IMR-90 (cell line): ENCODE measurements around the gene FMNL1. TPM values are rescaled to one million over a fixed set of nuclear protein-coding genes. Genes with fewer than 3 reads are reported as not detected.

Experiments
- ATAC-seq: fragments of 200-7000 bp; cut with Tn5 transposase; 2 replicates; pipeline ENCODE4 v1.9.1; 2020; ENCODE audit warnings: low read depth, mild to moderate bottlenecking, moderate library complexity
- BruUV-seq: library from RNA; stranded (reverse); fragments of 400-500 nt; replicated peaks from 2 replicates; lab custom pipeline; 2021; lab: Mats Ljungman, UMichigan
- CTCF ChIA-PET: fragments of 300-600 bp; formaldehyde crosslinking; extraction: SDS; loops from one replicate; lab custom pipeline; 2021; ENCODE audit warnings: antibody characterized with exemption; lab: Yijun Ruan, JAX
- POLR2A ChIA-PET: fragments of 300-600 bp; sonication (Branson Sonifier 250); formaldehyde crosslinking; loops from one replicate; lab custom pipeline; 2022; ENCODE audit warnings: antibody characterized with exemption; ENCODE audit not compliant: unreplicated experiment; lab: Charles Lee
- DNase-seq: peaks from one replicate; pipeline ENCODE4 v3.0.0; 2013
- H2AFZ ChIP-seq: replicated peaks from 2 replicates; pipeline ENCODE3; 2013; ENCODE audit warnings: low read length, mild to moderate bottlenecking; ENCODE audit not compliant: poor library complexity
- H2AK5ac ChIP-seq: 2 replicates; pipeline ENCODE4 v1.6.1; 2013; ENCODE audit warnings: low read depth, low read length, inconsistent platforms
- H2AK9ac ChIP-seq: replicated peaks from 2 replicates; pipeline ENCODE3; 2013; ENCODE audit warnings: mild to moderate bottlenecking, low read depth, low read length, moderate library complexity; ENCODE audit not compliant: poor library complexity
- H2BK120ac ChIP-seq: 2 replicates; pipeline ENCODE4 v1.6.1; 2013; ENCODE audit warnings: low read depth, low read length, inconsistent platforms
- H2BK15ac ChIP-seq: 3 replicates; pipeline ENCODE4 v1.6.1; 2013; ENCODE audit warnings: low read depth, low read length, inconsistent platforms
- H2BK20ac ChIP-seq: 2 replicates; pipeline ENCODE4 v1.6.1; 2013; ENCODE audit warnings: low read depth, mild to moderate bottlenecking, inconsistent platforms, low read length, moderate library complexity
- H2BK5ac ChIP-seq: 2 replicates; pipeline ENCODE4 v1.6.1; 2013; ENCODE audit warnings: mild to moderate bottlenecking, low read depth, low read length, inconsistent platforms; ENCODE audit not compliant: poor library complexity, severe bottlenecking
- H3K14ac ChIP-seq: replicated peaks from 2 replicates; pipeline ENCODE4 v1.6.1; 2013; ENCODE audit warnings: low read depth, low read length, inconsistent platforms
- H3K18ac ChIP-seq: 2 replicates; pipeline ENCODE4 v1.6.1; 2013; ENCODE audit warnings: low read depth, low read length, control low read depth
- H3K23ac ChIP-seq: 2 replicates; pipeline ENCODE4 v1.6.1; 2013; ENCODE audit warnings: low read depth, low read length, inconsistent platforms
- H3K27ac ChIP-seq: 2 replicates; pipeline ENCODE4 v1.5.1; 2013; ENCODE audit warnings: mild to moderate bottlenecking, control low read depth, low read length; ENCODE audit not compliant: insufficient read depth
- H3K27me3 ChIP-seq: 2 replicates; pipeline ENCODE4 v1.6.1; 2013; ENCODE audit warnings: low read length; ENCODE audit not compliant: control insufficient read depth, insufficient read depth
- H3K36me3 ChIP-seq: 2 replicates; pipeline ENCODE4 v1.6.1; 2013; ENCODE audit warnings: low read length, mixed read lengths; ENCODE audit not compliant: control insufficient read depth, insufficient read depth
- H3K4ac ChIP-seq: 2 replicates; pipeline ENCODE4 v1.6.1; 2013; ENCODE audit warnings: low read depth, low read length, inconsistent platforms
- H3K4me1 ChIP-seq: 2 replicates; pipeline ENCODE4 v1.6.1; 2013; ENCODE audit warnings: low read length, mixed read lengths; ENCODE audit not compliant: control insufficient read depth, insufficient read depth
- H3K4me2 ChIP-seq: 2 replicates; pipeline ENCODE4 v1.6.1; 2013; ENCODE audit warnings: low read depth, mild to moderate bottlenecking, control low read depth, low read length, moderate library complexity
- H3K4me3 ChIP-seq: 2 replicates; pipeline ENCODE4 v1.5.1; 2013; ENCODE audit warnings: low read depth, mild to moderate bottlenecking, control low read depth, low read length, moderate library complexity; ENCODE audit not compliant: insufficient read depth
- H3K56ac ChIP-seq: 2 replicates; pipeline ENCODE4 v1.6.1; 2013; ENCODE audit warnings: low read length, inconsistent platforms; ENCODE audit not compliant: insufficient read depth; ENCODE audit errors: extremely low read depth
- H3K79me1 ChIP-seq, 2 experiments: 2 replicates each; pipeline ENCODE4 v1.6.1; 2013; ENCODE audit warnings: low read length in 2 of 2, inconsistent platforms in 1 of 2, low read depth in 1 of 2
- H3K9ac ChIP-seq: 2 replicates; pipeline ENCODE4 v1.6.1; 2013; ENCODE audit warnings: low read depth, low read length, control low read depth
- H3K9me1 ChIP-seq: 2 replicates; pipeline ENCODE4 v1.6.1; 2013; ENCODE audit warnings: low read length, inconsistent platforms; ENCODE audit not compliant: insufficient read depth
- H3K9me3 ChIP-seq: 2 replicates; pipeline ENCODE4 v1.6.1; 2013; ENCODE audit warnings: low read length; ENCODE audit not compliant: control insufficient read depth, insufficient read depth
- H4K20me1 ChIP-seq: 2 replicates; pipeline ENCODE4 v1.6.1; 2013; ENCODE audit warnings: low read length, inconsistent platforms; ENCODE audit not compliant: insufficient read depth
- H4K5ac ChIP-seq: 2 replicates; pipeline ENCODE4 v1.6.1; 2013; ENCODE audit warnings: mild to moderate bottlenecking, low read depth, low read length, control low read depth
- H4K8ac ChIP-seq, 2 experiments: 2 replicates each; pipeline ENCODE4 v1.6.1; 2013; ENCODE audit warnings: low read depth in 2 of 2, low read length in 2 of 2, control low read depth in 1 of 2, inconsistent platforms in 1 of 2
- H4K91ac ChIP-seq: 2 replicates; pipeline ENCODE4 v1.6.1; 2013; ENCODE audit warnings: low read depth, low read length, inconsistent platforms; ENCODE audit not compliant: insufficient read depth
- WGBS, 2 experiments: methylation state at CpG; one replicate each; pipeline versions ENCODE4 v1.1.5 to v1.1.7; 2013; ENCODE audit warnings: missing lambda C conversion rate in 2 of 2; ENCODE audit not compliant: insufficient read length in 1 of 2; ENCODE audit errors: extremely low coverage in 2 of 2; 5-methylcytosine and 5-hydroxymethylcytosine counted together
- dilution Hi-C: fragments of 300-500 bp; cut with HindIII; formaldehyde crosslinking; loops from one replicate; pipeline ENCODE4 v1.14.3; 2018; ENCODE audit warnings: low sequenced_read_pairs; ENCODE audit not compliant: unreplicated experiment
- in situ Hi-C: fragments of 300-500 bp; cut with MboI; formaldehyde crosslinking; loops from 3 replicates; pipeline ENCODE4 v1.14.3; 2019; ENCODE audit warnings: low sequenced_read_pairs, inconsistent platforms, mixed read lengths
- intact Hi-C: fragments of 100-400 bp; cut with micrococcal nuclease; formaldehyde crosslinking; loops from 2 replicates; pipeline ENCODE4 v1.10.0; 2022
- polyA plus RNA-seq, 3 experiments: library from polyadenylated mRNA; depleted of rRNA; stranded (reverse); fragments of >200 nt; gene quantifications; 2 replicates each; pipeline ENCODE4 v1.2.3, GENCODE V29; 2012; ENCODE audit warnings: low replicate concordance in 1 of 3
- total RNA-seq: library from RNA; depleted of rRNA; stranded (reverse); fragments of >200 nt; gene quantifications from 2 replicates; pipeline ENCODE4 v1.2.3, GENCODE V29; 2012
- TF ChIP-seq, protein P1 (sequence below): fragments of 150-350 bp; IDR thresholded peaks from 2 replicates; pipeline ENCODE4 v1.6.1; 2017; ENCODE audit warnings: mild to moderate bottlenecking, antibody characterized with exemption, low read length, low read depth

Gene FMNL1
- total and polyA plus RNA-seq, 2 of the 4 experiments (the other 2 are of a cell fraction): 0.36 to 2.3 TPM

DNA sequence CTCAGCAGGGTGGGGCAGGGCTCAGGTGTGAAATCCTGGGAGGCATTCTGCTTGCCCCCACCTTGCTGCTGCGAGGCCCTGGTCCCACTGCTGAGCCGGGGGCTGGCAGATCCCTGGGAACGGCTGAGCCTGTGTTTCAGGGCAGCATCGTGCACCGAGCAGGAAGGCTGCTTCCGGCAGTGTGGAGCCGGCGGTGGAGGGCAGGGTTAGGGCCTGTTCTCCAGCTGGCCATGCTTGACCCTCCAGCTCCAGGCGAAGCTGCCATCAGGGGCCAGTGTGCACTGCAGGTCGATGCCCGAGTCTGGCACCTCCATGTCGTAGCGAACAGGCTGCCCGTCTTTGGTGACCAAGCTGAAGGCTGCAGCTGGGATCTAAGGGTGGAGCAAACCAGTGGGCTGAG is 42.7 kb downstream of the FMNL1 start:
- Histone ChIP-seq H2AK5ac (no peak overlapping the region), H3K23ac (no peak overlapping the region), H2BK5ac (no peak overlapping the region), H3K4me3 (no peak overlapping the region), H3K4me2 (no peak overlapping the region), H3K9me1 (peaks cover 3% of the 10 kb centered on the region; the same call in 1 of the 2 replicates), H2AK9ac (no peak overlapping the region), H3K36me3 (peaks cover 49% of the 10 kb centered on the region), H3K27me3 (no peaks in the 10 kb centered on the region), H3K79me1 (no peaks in the 10 kb centered on the region; a peak in 1 of 4 replicates), H2BK120ac (no peak overlapping the region), H4K5ac (no peak overlapping the region), H3K4me1 (peaks cover 27% of the 10 kb centered on the region), H2BK15ac (no peak overlapping the region), H3K27ac (no peak overlapping the region), H2BK20ac (no peak overlapping the region), H3K9ac (no peak overlapping the region), H2AFZ (no peak overlapping the region), H3K56ac (no peak overlapping the region), H4K20me1 (peaks cover 12% of the 10 kb centered on the region), H3K9me3 (no peaks in the 10 kb centered on the region), H3K18ac (no peak overlapping the region), H4K8ac (no peak overlapping the region), H3K14ac (no peak overlapping the region), H3K4ac (no peak overlapping the region), H4K91ac (no peak overlapping the region)
- ChIA-PET CTCF (no interaction called here), POLR2A (no interaction called here)
- dilution Hi-C loops (no loop called here), in situ Hi-C loops (no loop called here), intact Hi-C loops (no loop called here)
- 82% methylated on average over 6 of the region's 14 CpGs; no CpG with 5 or more reads in 1 of the 2 experiments for WGBS, 2 experiments
- TF ChIP-seq, protein P1, sequence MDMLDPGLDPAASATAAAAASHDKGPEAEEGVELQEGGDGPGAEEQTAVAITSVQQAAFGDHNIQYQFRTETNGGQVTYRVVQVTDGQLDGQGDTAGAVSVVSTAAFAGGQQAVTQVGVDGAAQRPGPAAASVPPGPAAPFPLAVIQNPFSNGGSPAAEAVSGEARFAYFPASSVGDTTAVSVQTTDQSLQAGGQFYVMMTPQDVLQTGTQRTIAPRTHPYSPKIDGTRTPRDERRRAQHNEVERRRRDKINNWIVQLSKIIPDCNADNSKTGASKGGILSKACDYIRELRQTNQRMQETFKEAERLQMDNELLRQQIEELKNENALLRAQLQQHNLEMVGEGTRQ: no peak
- ATAC-seq: no peak
- BruUV-seq: no TSS peak
- no peak for DNase-seq
